ENCODE measurements around the gene GRM2. TPM values are rescaled to one million over a fixed set of nuclear protein-coding genes. Genes with fewer than 3 reads are reported as not detected.

GRM2 gene
- polyA plus RNA-seq, 1 donor = 0.52 TPM

DNA sequence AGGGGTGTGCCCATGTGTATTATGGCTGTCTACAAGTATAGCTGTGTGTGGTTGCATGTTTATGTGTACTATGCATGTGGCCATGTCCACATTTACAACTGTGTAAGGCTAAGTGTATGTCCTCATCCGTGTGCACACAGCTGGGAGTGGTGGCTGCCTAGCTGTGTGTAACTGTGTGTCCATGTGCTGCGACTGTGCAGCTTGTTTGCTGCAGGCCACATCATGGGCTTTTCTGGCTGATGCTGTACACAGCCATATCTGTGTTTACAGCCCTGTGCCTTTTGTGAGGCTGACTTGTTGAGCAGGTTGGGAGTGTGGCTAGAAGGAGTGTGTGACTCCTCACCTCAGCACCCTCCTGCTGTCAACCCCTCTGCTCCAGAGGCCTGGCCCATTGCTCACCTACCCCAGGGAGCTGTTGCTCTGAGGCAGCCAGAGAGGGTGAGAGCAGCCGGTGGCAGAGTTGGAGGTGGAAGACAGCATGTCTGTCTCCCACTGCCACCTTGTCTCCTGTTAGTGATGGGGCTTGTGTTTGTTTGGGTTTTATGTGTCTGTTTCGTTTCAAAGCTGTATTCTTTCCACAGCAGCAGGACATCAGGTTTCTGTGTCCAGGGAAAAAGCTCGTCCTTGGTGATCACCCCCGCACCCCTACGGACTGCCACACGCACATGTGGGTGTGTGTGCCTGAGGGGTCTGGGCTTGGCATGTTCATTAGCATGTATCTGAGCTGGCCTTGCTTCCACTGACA is 1.4 kb upstream of the GRM2 start:
- DNase-seq = no peak

DNA sequence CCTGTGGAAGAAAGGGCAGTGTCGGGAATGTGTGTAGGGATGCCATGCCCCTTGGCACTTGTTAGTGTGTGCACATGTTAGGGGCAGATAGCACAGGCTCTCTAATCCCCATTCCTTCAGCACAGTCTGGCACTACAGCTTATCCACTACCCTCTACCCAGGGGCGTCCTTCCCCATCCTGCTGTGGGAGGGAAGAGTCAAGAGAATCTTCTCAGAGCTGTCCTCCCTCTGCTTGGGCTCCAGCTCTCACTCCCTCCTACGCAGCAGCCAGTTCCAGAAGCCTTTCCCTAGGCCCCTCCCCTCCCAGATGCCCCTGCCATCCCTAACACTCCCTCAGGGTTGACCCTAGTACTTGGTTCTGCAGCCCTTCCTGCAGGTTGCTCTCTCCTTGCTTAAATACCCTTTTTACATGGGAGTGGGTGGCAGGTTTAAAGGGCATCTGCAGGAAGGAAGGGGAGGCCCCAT is 815 bp upstream of the GRM2 start:
- no peak for DNase-seq

DNA sequence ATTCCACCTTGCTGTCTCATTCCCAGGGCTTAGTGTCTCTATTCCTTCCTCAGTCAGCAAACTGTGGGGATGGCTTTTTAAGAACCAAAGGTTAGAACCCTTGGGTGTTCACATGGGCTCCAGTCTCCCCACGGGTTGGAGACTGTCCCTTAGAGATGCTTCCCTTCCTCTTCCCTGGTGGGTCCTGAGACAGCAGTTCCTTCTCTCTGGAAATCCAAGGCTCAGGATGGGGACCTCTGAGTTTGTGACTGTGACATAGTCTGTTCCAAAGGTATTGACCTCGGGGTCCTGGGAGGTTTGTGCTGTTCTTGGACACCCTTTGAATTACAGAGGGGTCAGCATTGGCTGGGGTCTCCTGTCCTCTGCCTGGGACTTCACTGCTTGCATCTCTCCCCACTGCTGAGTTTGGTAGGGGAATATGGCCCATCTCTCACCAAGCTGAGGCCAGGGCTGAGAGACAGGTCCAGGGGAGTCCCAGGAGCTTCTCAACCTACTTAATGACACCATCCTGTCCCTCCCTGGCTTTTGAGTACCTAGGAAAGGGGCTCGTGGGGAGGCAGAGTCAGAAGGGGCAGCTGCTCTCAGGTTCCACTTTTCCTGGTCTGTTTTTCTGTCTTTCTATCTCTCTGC is 1.5 kb downstream of the GRM2 start:
- no peak for DNase-seq

DNA sequence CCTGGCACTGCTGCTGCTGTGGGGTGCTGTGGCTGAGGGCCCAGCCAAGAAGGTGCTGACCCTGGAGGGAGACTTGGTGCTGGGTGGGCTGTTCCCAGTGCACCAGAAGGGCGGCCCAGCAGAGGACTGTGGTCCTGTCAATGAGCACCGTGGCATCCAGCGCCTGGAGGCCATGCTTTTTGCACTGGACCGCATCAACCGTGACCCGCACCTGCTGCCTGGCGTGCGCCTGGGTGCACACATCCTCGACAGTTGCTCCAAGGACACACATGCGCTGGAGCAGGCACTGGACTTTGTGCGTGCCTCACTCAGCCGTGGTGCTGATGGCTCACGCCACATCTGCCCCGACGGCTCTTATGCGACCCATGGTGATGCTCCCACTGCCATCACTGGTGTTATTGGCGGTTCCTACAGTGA is 2.1 kb downstream of the GRM2 start:
- no peak for DNase-seq

DNA sequence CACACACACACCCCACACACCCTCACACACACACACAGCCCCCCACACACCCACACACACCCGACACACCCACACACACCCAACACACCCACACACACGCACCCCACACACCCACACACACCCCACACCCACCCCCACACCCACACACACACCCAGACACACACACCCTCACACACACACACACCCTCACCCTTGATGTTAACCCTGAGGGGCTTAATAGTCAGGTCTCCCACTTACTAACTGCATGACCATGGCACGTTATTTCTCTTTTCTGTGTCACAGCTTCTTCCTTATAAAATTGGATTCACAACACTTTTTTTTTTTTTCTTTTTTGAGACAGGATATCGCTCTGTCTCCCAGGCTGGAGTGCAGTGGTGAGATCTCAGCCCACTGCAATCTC is 2.8 kb downstream of the GRM2 start:
- DNase-seq = no peak

DNA sequence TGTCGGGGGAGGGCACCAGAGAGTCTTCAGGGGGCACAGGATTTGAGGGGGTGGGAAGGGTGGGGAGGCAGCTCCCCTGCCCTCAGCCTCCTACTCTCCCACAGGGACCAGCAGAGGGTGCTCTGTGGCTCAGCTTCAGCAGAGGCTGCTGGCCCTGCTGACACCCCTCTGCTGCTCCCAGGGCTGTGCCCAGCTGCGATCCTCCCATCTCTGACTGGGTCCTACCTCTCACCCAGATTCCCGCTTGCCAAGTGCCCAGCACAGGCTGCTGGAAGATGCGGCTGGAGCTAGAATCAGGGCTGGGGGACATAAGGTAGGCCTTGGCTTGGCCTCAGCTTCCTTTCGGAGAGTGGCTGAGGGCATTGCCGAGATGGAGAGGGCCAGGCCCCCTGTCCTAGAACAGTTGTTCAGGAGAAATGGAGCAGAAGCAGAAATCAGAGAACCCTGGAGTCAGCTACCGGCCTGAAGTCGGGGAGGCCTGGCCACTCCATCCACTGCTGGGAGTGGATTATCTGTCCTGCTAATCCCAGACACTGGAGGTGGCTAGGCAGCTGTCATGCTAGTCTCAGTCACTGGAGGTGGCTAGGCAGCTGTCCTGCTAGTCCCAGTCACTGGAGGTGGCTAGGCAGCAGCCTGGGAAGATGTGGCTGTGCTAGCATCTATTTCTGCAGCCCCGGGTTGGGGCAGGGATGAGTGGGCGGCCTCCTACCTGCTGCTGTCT is 3.9 kb downstream of the GRM2 start:
- DNase-seq = no peak

DNA sequence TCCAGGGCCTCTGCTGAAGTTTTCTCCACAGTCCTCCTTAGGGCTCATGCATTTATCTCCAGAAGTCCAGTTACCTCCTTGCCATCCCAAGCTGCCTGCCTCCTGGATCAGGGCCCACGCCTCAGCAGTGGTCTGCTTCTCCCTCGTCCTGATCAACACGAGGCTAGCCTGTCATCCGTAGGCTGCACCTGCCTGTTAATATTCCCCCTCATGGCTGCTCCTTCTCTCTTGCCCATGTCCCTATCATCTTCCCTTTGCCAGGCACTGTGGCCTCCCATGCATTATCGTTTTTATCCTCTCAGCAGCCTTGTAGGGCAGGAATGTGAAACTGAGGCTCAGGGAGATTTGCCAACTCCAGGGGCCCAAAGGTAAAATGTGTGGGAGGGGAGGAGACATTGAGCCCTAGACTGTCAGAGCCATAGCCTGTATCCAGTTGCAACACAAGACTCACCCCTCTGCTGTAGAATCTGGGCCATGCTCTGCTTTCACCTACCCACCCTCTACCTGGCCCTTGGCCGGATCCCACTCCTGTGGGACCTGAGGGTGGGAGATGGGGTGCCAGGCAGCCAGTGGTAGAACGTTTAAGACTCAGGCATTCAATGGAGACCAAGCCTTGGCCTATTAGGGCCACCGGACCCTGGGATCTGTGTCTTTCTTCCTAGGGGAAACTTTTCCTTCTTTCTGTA is 4.6 kb downstream of the GRM2 start:
- DNase-seq = no peak

DNA sequence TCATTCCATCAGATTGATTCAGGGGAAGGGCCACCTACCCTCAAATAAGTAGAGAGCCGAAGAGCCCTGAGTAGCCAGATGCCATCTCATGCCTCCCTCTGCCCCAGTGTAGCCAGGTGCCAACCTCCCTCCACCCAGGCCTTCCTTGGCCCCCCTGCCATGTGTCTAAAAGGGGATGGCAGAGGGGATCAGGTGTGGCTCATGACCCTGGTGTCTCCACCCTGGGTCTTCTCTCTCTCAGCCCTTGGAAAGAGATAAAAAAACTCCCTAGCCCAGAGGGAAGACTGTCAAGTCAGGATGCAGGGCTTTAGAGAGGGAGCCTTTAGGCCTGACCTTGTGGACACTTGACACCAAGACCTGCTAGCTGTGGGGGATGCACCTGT is 5.2 kb downstream of the GRM2 start:
- no peak for DNase-seq

DNA sequence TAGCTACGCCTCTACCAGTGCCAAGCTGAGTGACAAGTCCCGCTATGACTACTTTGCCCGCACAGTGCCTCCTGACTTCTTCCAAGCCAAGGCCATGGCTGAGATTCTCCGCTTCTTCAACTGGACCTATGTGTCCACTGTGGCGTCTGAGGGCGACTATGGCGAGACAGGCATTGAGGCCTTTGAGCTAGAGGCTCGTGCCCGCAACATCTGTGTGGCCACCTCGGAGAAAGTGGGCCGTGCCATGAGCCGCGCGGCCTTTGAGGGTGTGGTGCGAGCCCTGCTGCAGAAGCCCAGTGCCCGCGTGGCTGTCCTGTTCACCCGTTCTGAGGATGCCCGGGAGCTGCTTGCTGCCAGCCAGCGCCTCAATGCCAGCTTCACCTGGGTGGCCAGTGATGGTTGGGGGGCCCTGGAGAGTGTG is 5.7 kb downstream of the GRM2 start:
- no peak for DNase-seq

DNA sequence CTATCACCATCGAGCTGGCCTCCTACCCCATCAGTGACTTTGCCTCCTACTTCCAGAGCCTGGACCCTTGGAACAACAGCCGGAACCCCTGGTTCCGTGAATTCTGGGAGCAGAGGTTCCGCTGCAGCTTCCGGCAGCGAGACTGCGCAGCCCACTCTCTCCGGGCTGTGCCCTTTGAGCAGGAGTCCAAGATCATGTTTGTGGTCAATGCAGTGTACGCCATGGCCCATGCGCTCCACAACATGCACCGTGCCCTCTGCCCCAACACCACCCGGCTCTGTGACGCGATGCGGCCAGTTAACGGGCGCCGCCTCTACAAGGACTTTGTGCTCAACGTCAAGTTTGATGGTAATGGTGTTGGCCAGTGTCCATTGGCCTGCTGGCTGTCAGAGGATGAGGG is 6.1 kb downstream of the GRM2 start:
- DNase-seq = no peak

DNA sequence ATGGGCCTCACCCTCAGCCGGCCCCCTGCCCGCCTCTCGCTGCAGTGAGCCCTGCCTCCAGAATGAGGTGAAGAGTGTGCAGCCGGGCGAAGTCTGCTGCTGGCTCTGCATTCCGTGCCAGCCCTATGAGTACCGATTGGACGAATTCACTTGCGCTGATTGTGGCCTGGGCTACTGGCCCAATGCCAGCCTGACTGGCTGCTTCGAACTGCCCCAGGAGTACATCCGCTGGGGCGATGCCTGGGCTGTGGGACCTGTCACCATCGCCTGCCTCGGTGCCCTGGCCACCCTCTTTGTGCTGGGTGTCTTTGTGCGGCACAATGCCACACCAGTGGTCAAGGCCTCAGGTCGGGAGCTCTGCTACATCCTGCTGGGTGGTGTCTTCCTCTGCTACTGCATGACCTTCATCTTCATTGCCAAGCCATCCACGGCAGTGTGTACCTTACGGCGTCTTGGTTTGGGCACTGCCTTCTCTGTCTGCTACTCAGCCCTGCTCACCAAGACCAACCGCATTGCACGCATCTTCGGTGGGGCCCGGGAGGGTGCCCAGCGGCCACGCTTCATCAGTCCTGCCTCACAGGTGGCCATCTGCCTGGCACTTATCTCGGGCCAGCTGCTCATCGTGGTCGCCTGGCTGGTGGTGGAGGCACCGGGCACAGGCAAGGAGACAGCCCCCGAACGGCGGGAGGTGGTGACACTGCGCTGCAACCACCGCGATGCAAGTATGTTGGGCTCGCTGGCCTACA is 8.5 kb downstream of the GRM2 start:
- DNase-seq = no peak

DNA sequence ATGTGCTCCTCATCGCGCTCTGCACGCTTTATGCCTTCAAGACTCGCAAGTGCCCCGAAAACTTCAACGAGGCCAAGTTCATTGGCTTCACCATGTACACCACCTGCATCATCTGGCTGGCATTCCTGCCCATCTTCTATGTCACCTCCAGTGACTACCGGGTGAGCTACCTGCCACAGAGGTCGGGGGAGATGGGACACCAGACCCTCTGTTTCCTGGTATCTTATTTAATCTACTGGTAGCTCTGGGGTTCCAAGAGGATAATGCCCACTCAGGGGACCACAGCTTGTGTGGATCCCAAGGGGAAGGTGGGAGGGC is 9.1 kb downstream of the GRM2 start:
- no peak for DNase-seq

DNA sequence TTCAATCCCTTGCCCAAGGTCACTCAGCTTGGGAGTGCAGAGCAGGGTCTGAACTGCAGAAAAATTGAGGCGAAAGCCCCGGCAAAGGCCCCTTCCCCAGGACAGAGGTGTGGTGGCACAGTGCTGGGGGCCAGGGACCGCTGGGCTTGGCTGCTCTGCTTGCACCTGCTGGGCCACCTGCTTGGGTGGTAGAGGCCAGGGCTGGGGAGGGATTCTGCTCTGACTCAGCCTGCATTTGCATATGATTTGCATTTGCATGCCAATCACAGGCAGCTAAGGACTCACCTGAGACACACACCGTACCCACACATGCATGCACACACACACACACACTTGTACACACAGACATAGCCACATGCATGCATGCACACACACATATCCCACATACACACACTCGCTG is 9.9 kb downstream of the GRM2 start:
- no peak for DNase-seq

DNA sequence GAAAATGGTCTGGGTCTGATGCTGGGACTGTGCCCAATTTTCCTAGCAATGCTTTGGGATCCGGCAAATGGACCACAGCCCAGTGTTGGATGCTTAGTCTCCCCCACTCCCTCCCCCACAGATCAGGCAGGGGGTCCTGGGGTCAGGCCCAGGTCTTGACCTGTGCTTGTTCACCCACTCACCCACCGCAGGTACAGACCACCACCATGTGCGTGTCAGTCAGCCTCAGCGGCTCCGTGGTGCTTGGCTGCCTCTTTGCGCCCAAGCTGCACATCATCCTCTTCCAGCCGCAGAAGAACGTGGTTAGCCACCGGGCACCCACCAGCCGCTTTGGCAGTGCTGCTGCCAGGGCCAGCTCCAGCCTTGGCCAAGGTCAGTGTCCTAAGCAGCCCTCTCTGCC is 10.6 kb downstream of the GRM2 start:
- DNase-seq = no peak

DNA sequence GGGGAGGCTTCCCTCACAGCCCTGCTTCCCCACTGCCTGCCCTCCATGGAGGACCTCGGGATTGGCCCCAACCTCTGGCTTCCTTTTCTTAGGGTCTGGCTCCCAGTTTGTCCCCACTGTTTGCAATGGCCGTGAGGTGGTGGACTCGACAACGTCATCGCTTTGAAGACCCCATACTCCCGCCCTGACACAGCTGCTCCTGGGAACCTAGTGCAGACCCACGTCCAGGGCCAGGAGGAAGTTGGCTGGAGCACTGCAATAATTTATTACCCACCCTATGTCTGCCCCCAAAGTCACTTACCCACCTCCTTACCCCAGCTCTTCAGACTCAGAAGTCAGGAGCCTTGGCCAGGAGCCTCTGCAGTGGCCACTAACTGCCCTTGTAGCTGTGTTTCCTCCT is 11.1 kb downstream of the GRM2 start:
- no peak for DNase-seq

DNA sequence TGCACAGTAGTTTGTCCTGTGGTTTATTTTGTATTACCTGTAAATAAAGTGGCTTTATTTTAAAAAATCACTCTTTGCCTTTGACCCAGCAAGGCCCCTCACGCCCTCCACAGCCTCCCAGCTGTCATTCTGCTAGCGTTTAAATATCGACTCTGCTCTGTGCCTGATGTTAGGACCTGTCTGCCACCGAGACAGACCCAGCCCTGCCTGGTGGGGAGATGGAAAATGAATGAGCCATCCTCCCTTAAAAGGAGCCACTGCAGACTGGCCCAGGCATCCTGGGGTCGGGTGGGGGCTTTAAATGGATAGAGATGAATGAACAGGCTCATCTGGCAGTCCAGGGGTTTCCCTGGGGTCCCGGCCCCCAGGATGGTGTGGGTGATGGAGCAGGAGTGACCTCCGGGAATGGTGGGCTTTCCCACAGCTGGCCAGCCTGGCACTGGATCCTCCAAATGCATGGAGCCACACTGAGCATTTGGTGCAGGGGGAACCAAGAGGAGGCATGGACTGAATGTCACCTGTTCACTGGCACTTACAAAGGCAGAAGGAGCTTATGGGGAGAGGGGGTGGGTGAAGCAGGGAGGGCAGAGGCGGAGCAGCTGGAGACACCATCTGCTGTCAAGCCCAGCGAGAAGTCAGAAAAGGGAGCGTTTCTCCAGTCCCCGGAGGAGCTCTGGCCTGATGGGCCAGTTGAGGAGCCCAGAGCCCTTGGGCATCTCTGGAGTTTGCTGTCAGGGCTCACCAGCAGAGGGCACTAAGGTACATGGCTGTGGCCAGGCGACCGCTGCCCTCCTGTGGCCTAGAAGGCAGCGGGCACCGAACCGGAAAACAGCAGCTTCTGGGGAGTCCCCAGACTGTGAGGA is 11.9 kb downstream of the GRM2 start:
- peak; percentile 29 for DNase-seq

DNA sequence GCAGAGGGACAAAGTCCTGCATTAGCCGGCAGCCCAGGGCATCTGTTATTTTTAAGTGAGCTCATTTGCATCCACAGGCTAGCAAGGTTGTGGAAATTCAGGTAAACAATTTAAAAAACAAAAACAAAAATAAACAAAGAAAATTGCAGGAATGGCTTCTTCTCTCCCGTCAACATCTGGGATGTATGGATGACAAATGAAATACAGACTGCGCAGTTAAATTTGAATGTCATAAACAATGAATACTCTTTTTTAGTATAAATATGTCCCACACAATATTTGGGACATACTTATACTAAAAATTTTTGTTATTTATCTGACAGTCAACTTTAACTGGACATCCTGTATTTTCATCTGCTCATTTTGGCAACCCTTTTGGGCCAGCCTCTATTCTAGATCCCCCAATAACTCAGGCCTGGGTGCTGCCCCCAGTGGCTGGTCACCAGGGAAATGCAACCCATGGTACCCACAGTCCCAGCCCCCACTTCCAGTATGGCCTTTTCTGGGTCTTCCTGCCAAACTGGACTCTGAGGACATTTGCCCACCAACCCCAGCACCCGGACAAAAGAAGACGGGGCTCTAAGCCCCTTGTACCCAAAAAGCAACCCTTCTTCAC is 12.7 kb downstream of the GRM2 start:
- no peak for DNase-seq

DNA sequence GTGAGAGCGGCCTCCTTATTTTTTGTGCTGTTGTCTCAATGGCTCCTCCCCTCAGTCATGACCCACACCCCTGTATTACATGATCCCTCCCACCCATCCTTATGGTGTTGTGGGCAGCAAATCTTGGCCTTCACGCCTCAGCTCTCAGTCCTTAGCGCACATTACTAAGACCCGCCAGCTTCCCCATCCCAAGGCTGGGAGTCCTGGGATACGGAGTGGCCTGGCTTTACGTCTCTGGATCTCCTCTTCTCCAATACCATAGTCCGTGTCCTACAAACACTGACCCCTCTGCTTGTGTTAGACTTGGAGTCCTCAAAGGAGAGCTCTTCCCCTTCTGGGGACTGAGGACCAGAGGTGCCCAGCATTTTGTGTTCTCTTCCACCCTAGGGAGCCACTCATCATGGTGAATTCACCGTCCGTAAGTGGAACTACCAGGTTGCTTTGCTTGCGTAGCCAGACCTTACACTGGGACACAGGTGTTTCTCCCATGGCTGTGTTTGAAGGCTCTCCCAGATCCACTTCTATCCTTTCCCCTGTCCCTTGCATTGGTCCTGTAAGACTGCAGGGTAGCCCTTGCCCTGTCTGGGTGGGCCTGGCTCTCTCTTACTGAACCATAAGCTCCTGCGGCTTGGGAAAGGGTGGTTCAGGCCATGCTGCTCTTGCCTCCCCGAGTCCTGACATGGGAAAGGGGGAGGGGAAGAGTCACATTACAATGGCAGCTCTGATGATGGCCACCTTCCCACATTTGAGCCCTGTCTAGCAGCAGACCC is 13.6 kb downstream of the GRM2 start:
- DNase-seq = no peak

DNA sequence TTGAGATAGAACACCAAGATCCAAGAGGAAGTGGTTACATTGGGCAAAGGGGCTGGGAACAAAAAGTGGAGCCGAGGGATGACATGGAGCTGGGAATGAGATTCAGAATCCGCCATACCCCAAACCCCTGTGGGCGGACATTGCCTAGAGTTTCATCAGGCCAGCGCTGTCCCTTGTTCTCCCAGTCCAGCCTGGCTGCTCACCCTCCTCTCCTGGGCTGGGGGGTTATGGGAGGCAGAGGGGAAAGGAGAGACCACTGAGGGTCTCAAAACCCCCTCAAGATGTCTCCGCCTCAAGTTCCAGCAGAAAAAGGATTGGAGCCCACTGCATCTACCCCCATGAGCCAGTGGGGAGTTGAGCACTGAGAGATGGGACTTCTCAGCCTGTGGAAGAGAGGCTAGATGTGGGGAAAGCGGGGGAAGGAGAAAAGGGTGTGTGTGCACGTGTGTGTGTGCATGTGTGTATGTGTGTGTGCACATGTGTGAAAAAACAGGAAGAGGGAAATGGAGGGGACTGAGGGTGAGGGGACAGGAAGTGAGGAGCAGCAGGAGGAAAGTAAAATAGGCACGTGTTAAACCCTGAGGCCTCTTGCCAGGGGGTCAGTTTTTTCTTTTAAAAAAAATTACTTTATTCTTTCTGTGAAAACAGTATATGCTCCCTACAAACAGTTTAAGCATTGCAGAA is 14.3 kb downstream of the GRM2 start:
- DNase-seq = no peak
